Upper lobe of left lung (tissue), 6 donors: ENCODE results near the gene PSORS1C1. TPM values are rescaled to one million over a fixed set of nuclear protein-coding genes. Genes with fewer than 3 reads are reported as not detected.

Experiments used
- ATAC-seq, 2 donors: fragments of 200-7000 bp; cut with Tn5 transposase; one replicate each; pipeline ENCODE4 v1.9.1; 2022; ENCODE audit warnings: mild to moderate bottlenecking in 2 of 2, moderate library complexity in 2 of 2; ENCODE audit not compliant: low FRiP score in 2 of 2
- DNase-seq, 2 donors: peaks; one replicate each; pipeline ENCODE4 v3.0.0-alpha.2; 2019 to 2020
- H3K27ac ChIP-seq, 4 donors: fragments of 200-600 bp; sonication (generic); one replicate each; pipeline ENCODE4 v1.5.1; 2016 to 2019
- H3K27me3 ChIP-seq, 4 donors: fragments of 200-600 bp; sonication (generic); one replicate each; pipeline ENCODE4 v1.5.1; 2017 to 2019
- H3K36me3 ChIP-seq, 4 donors: fragments of 200-600 bp; sonication (generic); one replicate each; pipeline ENCODE4 v1.5.1; 2016 to 2019
- H3K4me1 ChIP-seq, 4 donors: fragments of 200-600 bp; sonication (generic); one replicate each; pipeline ENCODE4 v1.5.1; 2018 to 2019
- H3K4me3 ChIP-seq, 4 donors: fragments of 200-600 bp; sonication (generic); one replicate each; pipeline ENCODE4 v1.5.1; 2017 to 2019; ENCODE audit warnings: mild to moderate bottlenecking in 2 of 4, moderate library complexity in 1 of 4
- H3K9me3 ChIP-seq, 4 donors: fragments of 200-600 bp; sonication (generic); one replicate each; pipeline ENCODE4 v1.5.1; 2018 to 2019
- CTCF ChIP-seq, 6 experiments: fragments of 450-650 bp in 4 of 6; fragments of 200-600 bp in 2 of 6; sonication (generic) in 2 of 6; IDR thresholded peaks; one replicate each; pipeline ENCODE4 v1.5.1; 2016 to 2019; ENCODE audit warnings: antibody characterized with exemption in 6 of 6
- EP300 ChIP-seq, 4 donors: sonication (generic); formaldehyde crosslinking; IDR thresholded peaks; one replicate each; pipeline ENCODE4 v1.5.1; 2017; ENCODE audit warnings: antibody characterized with exemption in 4 of 4, control low read depth in 2 of 4
- POLR2A ChIP-seq, 4 donors: fragments of 450-650 bp; IDR thresholded peaks; one replicate each; pipeline ENCODE4 v1.5.1; 2016 to 2017; ENCODE audit warnings: antibody characterized with exemption in 4 of 4, mild to moderate bottlenecking in 2 of 4
- POLR2AphosphoS5 ChIP-seq, 2 donors: sonication (generic); formaldehyde crosslinking; IDR thresholded peaks; one replicate each; pipeline ENCODE4 v1.5.1; 2017; ENCODE audit warnings: antibody characterized with exemption in 2 of 2
- WGBS, 2 donors: methylation state at CpG; one replicate each; pipeline ENCODE4 v1.1.5; 2017 to 2018; 5-methylcytosine and 5-hydroxymethylcytosine counted together
- total RNA-seq, 6 donors: library from RNA; depleted of rRNA in 4 of 6; stranded (reverse); fragments of >200 nt in 4 of 6; gene quantifications; one replicate each; pipeline versions ENCODE4 v1.1.0 to v1.2.1, GENCODE V29; 2016 to 2021
- donor health status: DM: no; HTN: no; CAD: no; lungs with moderate emphysema.
- donor health status: DM: no; HTN: yes; CAD: no; lungs with severe emphysema.

Gene PSORS1C1
- total RNA-seq, 6 donors from 2014 or later = 3.2 to 9.4 (median 4.4) TPM

GRCh38 chr6:31114970-31115849 lies 610 bp downstream of the PSORS1C1 start:
- TF ChIP-seq CTCF (IDR thresholded peaks at IDR 0.05) (peak in 2 of 6 experiments; percentile 21 to 23), POLR2AphosphoS5 (IDR thresholded peaks at IDR 0.05) (no peak), POLR2A (IDR thresholded peaks at IDR 0.05) (no peak), EP300 (IDR thresholded peaks at IDR 0.05) (no peak)
- H3K4me3 ChIP-seq = peak overlapping the region in 3 of 4 donors; percentile 14 to 34 (median 26)
- H3K9me3 ChIP-seq = no peaks in the 10 kb centered on the region
- peak in 1 of 2 donors; percentile 33 for ATAC-seq
- H3K36me3 ChIP-seq = no peaks in the 10 kb centered on the region
- H3K4me1 ChIP-seq = peaks cover 7 to 26% (median 14%) of the 10 kb centered on the region in 4 donors
- no peak for DNase-seq
- peak overlapping the region; percentile 69 to 78 (median 73) for H3K27ac ChIP-seq
- WGBS, 2 donors = 47 to 56% methylated on average over 9 of the region's 9 CpGs
- no peaks in the 10 kb centered on the region for H3K27me3 ChIP-seq

DNA sequence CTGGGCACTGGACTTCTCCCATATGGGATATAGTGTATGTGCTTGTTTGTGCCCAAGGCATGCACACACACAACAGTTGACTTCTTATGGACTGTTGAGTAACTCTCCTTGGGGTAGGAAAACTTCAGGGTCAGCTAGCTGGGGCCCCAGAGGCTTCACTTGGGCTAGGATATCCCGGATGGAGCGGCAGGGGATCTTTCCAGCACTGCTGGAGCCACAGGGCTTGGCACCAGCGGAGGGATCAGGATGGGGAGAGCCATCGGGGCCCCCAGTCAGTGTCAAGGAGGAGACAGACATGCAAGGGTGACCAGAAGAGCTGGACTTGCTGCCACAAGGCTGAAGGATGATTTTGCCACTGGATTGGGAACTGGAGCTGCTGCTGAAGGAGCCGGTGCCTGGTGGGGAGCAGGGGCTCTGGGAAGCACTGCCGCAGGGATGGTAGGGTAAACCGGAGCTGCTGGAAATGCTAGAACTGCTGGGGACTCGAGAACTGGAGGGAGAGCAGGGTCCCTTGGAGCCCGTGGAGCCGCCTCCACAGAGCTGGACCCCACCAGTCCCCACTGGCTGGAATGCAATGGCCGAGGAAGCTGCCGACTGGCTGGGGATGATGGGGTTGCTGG lies 1.5 kb downstream of the PSORS1C1 start:
- no peaks in the 10 kb centered on the region for H3K27me3 ChIP-seq
- ATAC-seq (no peak), DNase-seq (peak in 1 of 2 donors; percentile 58)
- no peak overlapping the region for H3K4me3 ChIP-seq
- H3K9me3 ChIP-seq = no peaks in the 10 kb centered on the region
- peaks cover 7 to 26% (median 14%) of the 10 kb centered on the region in 4 donors for H3K4me1 ChIP-seq
- no peak overlapping the region for H3K27ac ChIP-seq
- no peak for TF ChIP-seq CTCF (IDR thresholded peaks at IDR 0.05)
- 89 to 92% methylated on average over 12 of the region's 12 CpGs for WGBS, 2 donors
- H3K36me3 ChIP-seq = no peaks in the 10 kb centered on the region

DNA sequence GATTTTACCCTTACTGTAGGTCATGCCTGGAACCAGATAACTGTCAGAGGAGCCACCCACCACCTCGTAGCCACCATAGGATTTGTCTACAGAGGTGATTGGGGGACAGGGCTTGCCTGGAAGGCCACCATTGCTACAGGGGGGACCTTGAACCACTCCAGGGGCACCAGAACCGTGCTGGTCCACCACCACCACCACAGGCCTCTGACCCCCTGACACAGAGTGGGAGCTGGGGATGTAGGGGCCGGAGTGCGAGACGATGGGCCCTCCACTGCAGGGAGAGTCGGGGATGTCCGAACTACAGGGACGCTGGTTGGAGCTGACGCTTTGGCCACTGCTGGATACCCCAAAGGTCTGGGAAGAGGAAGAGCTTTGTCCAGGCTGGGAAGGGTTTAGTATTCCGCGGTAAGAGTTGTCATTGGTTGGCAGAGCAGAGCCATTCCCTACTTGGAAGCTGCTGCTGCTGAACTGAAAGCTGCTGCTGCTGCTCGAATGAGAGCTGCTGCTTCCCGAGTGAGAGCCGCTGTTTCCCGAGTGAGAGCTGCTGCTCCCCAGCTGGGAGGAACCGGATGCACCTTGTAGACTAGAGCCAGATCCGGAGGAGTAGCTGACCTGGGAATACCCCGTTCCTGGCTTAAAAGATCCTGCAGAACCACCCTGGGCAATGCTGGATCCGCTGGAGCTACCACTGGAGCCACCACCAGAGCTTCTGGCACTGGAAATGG lies 2.2 kb downstream of the PSORS1C1 start:
- H3K9me3 ChIP-seq = no peaks in the 10 kb centered on the region
- no peaks in the 10 kb centered on the region for H3K36me3 ChIP-seq
- ATAC-seq = peak in 1 of 2 donors; percentile 24
- H3K27ac ChIP-seq = peak overlapping the region in 1 of 4 donors; percentile 20
- TF ChIP-seq CTCF (IDR thresholded peaks at IDR 0.05) = no peak
- no peak for TF ChIP-seq POLR2A (IDR thresholded peaks at IDR 0.05)
- no peak for DNase-seq
- H3K4me1 ChIP-seq = peaks cover 7 to 26% (median 14%) of the 10 kb centered on the region in 4 donors
- WGBS, 2 donors = 73 to 77% methylated on average over 3 to 18 of the region's 19 CpGs
- H3K27me3 ChIP-seq = no peaks in the 10 kb centered on the region
- H3K4me3 ChIP-seq = no peak overlapping the region

DNA sequence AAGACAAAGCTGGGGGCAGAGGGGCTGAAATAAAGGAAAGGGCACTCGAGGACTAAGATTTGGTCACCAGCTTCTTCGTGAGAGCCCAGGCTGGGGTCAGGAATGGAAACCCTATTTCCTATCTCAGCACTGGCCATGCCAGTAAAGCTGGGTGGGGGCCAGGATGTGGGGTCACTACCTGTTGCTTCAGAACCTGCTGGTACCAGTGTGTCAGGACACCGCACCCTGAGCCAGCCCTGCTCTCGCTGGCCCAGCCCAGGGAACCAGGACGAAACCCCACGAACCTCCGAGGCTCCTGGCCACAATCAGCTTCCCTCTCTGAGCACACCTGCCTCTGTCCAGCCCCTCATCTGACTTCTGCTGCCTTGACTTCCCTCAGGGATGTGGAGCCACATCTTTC lies 3.6 kb downstream of the PSORS1C1 start:
- no peak for ATAC-seq
- H3K4me1 ChIP-seq = peaks cover 14 to 33% (median 23%) of the 10 kb centered on the region in 4 donors
- no peaks in the 10 kb centered on the region for H3K9me3 ChIP-seq
- DNase-seq = no peak
- no peak overlapping the region for H3K27ac ChIP-seq
- 86 to 88% methylated on average over 7 of the region's 7 CpGs for WGBS, 2 donors
- H3K4me3 ChIP-seq = no peak overlapping the region
- TF ChIP-seq POLR2AphosphoS5 (IDR thresholded peaks at IDR 0.05) = no peak
- no peak for TF ChIP-seq POLR2A (IDR thresholded peaks at IDR 0.05)
- TF ChIP-seq CTCF (IDR thresholded peaks at IDR 0.05) = no peak
- TF ChIP-seq EP300 (IDR thresholded peaks at IDR 0.05) = no peak
- no peaks in the 10 kb centered on the region for H3K27me3 ChIP-seq
- H3K36me3 ChIP-seq = no peaks in the 10 kb centered on the region
